GM10266 (cell line): ENCODE results near the gene CEP120.

Experiments
- DNase-seq: peaks from one replicate; pipeline ENCODE4 v3.0.0; 2012; ENCODE audit errors: extremely low spot score
- TF ChIP-seq, protein P1 (sequence below): IDR thresholded peaks from 2 replicates; pipeline ENCODE4 v1.5.1; 2012; ENCODE audit warnings: mild to moderate bottlenecking, low read depth; ENCODE audit not compliant: control insufficient read depth, insufficient read depth; ENCODE audit errors: missing control alignments

CEP120 gene

DNA sequence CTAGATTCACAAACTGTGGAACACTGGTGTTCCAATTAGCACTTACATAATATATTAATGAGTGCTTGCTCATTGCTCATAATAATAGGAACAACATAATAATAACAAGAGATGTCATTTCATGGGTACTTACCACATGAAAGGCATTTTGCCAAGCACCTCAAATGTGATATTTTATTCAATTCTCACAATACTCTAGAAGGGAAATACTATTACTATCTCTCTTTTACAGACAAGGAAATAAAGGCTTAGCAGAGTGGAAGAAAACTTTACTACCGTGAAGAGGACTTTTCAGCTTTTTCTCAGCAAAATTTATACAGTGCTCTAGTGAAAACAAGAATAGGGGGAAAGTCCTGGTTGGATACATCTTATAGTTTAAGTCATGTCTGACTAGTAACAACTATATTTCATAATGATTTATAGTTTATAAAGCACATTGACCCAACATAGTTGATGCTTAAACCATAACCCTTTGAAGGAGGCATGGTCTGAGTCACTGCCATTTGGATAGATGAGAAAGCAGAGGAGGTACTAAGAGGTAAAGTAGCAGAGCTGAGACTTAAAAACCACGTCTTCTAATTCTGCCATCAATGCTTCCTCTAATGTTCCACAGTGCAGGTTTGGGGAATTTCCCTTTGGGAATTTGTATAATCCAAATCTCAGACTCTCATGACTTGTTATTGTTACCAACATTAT lies 124.7 kb downstream of the CEP120 start:
- TF ChIP-seq, protein P1, sequence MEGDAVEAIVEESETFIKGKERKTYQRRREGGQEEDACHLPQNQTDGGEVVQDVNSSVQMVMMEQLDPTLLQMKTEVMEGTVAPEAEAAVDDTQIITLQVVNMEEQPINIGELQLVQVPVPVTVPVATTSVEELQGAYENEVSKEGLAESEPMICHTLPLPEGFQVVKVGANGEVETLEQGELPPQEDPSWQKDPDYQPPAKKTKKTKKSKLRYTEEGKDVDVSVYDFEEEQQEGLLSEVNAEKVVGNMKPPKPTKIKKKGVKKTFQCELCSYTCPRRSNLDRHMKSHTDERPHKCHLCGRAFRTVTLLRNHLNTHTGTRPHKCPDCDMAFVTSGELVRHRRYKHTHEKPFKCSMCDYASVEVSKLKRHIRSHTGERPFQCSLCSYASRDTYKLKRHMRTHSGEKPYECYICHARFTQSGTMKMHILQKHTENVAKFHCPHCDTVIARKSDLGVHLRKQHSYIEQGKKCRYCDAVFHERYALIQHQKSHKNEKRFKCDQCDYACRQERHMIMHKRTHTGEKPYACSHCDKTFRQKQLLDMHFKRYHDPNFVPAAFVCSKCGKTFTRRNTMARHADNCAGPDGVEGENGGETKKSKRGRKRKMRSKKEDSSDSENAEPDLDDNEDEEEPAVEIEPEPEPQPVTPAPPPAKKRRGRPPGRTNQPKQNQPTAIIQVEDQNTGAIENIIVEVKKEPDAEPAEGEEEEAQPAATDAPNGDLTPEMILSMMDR = no peak
- no peak for DNase-seq

DNA sequence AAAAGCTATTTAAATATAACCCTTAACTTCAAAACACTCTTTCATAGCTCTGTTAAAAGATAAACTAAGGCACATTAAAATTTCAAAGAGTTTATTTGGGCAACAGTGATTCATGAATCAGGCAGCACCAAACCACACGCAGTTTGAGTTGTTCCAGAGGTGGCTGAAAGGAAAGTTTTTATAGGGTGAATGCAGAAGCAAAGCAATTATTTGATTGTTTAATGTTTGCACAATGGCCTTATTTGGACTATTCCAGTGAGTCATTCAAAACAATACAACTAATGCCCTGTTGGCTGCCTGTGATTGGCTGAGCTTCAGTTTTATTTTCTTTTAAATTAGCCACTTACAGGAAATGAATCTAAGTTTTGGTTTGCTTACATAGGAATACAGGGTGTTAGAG lies 125.3 kb downstream of the CEP120 start:
- DNase-seq = no peak
- TF ChIP-seq, protein P1 = no peak

DNA sequence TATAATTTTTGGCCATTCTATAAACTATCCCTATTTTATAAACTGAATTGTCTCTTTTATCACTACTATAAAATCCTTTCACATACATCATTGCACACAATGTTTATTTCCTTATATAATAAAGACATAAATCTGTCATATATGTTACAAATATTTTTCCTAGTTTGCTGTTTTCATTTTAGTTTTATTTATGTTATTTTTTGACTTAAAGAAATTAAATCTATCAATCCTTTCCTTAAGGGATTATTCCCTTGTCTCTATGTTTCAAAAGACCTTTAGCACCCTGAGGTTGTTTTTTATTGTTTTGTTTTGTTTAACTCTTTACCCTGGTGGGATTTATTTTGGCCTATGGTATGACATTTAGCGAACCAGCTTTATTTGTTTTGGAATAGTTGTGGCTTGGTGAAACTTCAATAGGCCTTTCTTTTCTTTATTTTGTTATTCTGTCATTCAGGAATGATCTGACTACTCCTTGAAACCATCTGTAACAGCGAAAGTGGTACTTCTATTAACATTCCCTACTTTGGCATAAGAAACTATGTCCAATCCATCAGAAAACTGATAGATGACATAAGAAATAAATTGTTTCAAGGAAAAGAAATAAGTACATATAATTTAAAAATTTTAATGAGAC lies 125.9 kb downstream of the CEP120 start:
- no peak for DNase-seq
- TF ChIP-seq, protein P1 = no peak
